RWPE2 (cell line): ENCODE measurements around the gene NRF1.
A peak's percentile ranks its signal among the peaks of the same experiment; 100 is the strongest.
"Not testable (repeated sequence)": the region's sequence is repeated elsewhere in the genome, so short reads cannot be mapped to it uniquely, and the experiment has no call there.

Source experiments
- ATAC-seq: fragments of 200-7000 bp; cut with Tn5 transposase; 3 replicates; pipeline ENCODE4 v1.9.1; 2021; ENCODE audit warnings: low read depth
- DNase-seq: peaks from one replicate; pipeline ENCODE4 v3.0.0-alpha.2; 2020; ENCODE audit warnings: low spot score
- H3K27ac ChIP-seq: fragments of 450-650 bp; 2 replicates; pipeline ENCODE4 v1.5.1; 2017; ENCODE audit warnings: mild to moderate bottlenecking; ENCODE audit not compliant: poor library complexity, severe bottlenecking
- H3K27me3 ChIP-seq: fragments of 250-450 bp; sonication (Bioruptor Pico); 2 replicates; pipeline ENCODE4 v1.5.1; 2021; ENCODE audit warnings: mild to moderate bottlenecking, moderate library complexity; ENCODE audit not compliant: insufficient read depth, poor library complexity, severe bottlenecking
- H3K36me3 ChIP-seq: fragments of 250-450 bp; sonication (Bioruptor Pico); 2 replicates; pipeline ENCODE4 v1.5.1; 2020; ENCODE audit warnings: low read depth, mild to moderate bottlenecking, moderate library complexity
- H3K4me1 ChIP-seq: fragments of 250-450 bp; sonication (Bioruptor Pico); 2 replicates; pipeline ENCODE4 v1.5.1; 2021; ENCODE audit warnings: mild to moderate bottlenecking, moderate library complexity; ENCODE audit not compliant: insufficient read depth, poor library complexity, severe bottlenecking
- H3K4me3 ChIP-seq: fragments of 250-450 bp; sonication (Bioruptor Pico); 2 replicates; pipeline ENCODE4 v1.5.1; 2021; ENCODE audit warnings: mild to moderate bottlenecking, moderate library complexity; ENCODE audit not compliant: severe bottlenecking
- H3K9me3 ChIP-seq: fragments of 250-450 bp; sonication (Bioruptor Pico); 2 replicates; pipeline ENCODE4 v1.5.1; 2021; ENCODE audit warnings: mild to moderate bottlenecking, moderate library complexity; ENCODE audit not compliant: severe bottlenecking
- TF ChIP-seq, protein P1 (sequence below): fragments of 450-650 bp; IDR thresholded peaks from one replicate; pipeline ENCODE4 v1.5.1; 2017; ENCODE audit warnings: mild to moderate bottlenecking, moderate library complexity; ENCODE audit not compliant: poor library complexity, severe bottlenecking

The NRF1 gene

DNA sequence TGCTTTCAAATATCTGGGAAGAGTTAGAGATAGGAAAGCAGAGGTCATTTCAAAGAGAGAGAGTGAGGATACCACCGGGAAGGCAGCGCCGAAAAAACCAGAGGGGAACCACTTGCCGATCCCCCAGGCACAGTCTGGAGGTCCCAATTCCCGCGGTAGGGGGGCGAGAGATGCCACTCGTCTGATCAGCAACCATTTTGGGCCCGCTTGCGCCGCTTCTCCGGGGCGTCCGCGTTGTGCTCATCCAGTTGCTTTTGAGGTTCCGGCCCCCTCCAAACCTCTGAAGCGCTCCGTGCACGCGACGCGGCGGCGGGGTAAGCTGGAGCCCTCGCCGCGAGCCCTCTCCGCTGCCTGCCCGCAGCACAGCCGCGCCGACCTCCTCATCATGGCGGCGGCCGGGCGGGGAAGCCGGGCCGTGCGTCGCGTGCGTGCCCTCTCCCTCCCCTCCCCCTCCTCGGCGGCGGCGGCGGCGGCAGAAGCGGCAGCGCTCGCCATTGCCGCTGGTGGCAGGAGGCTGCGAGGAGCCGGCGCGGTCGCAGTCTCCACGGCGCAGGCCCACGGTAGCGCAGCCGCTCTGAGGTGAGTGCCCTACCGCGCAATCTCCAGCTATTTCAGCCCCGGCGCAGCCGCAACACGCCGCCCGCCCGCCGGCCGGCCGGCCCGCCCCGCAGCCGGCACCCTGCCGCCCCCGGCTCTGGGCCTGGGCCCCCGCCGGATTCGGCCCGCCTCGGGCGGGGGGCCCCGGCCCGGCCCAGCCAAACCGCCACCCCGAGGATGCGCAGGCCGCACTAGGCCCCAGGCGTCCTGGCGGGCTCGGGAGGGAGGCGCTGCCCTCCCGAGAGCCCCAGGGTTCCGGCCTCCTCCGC is at the start of gene NRF1:
TSS of gene NRF1 (plus strand) at position 475 of the 866 bp plus-strand sequence. CDS start 45,632 bp downstream, outside the sequence.
- DNase-seq (peak; percentile 81), ATAC-seq (peak; percentile 90)
- Histone ChIP-seq H3K36me3 (peaks cover 19% of the 10 kb centered on the region), H3K4me1 (peaks cover 21% of the 10 kb centered on the region), H3K27ac (peak within 1 kb of the TSS; percentile 68), H3K27me3 (no peaks in the 10 kb centered on the region), H3K9me3 (no peaks in the 10 kb centered on the region), H3K4me3 (peak within 1 kb of the TSS; percentile 75)
- TF ChIP-seq, protein P1, sequence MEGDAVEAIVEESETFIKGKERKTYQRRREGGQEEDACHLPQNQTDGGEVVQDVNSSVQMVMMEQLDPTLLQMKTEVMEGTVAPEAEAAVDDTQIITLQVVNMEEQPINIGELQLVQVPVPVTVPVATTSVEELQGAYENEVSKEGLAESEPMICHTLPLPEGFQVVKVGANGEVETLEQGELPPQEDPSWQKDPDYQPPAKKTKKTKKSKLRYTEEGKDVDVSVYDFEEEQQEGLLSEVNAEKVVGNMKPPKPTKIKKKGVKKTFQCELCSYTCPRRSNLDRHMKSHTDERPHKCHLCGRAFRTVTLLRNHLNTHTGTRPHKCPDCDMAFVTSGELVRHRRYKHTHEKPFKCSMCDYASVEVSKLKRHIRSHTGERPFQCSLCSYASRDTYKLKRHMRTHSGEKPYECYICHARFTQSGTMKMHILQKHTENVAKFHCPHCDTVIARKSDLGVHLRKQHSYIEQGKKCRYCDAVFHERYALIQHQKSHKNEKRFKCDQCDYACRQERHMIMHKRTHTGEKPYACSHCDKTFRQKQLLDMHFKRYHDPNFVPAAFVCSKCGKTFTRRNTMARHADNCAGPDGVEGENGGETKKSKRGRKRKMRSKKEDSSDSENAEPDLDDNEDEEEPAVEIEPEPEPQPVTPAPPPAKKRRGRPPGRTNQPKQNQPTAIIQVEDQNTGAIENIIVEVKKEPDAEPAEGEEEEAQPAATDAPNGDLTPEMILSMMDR: no peak

DNA sequence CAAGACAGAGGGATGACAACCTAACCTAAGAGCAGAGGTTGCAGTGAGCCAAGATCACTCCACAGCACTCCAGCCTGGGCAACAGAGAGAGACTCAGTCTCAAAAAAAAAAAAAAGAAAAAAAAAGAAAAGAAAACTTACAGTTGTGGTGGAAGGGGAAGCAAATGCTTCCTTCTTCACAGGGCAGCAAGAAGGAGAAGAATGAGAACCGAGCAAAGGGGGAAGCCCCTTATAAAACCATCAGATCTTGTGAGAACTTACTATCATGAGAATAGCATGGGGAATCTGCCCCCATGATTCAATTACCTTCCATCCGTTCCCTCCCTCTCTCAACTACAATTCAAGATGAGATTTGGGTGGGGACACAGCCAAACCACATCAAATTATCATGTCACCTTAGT is 45.2 kb upstream of the NRF1 start:
- H3K27ac ChIP-seq, DNase-seq, H3K4me3 ChIP-seq, ATAC-seq, H3K4me1 ChIP-seq, H3K27me3 ChIP-seq, H3K9me3 ChIP-seq, H3K36me3 ChIP-seq: not testable (repeated sequence)

DNA sequence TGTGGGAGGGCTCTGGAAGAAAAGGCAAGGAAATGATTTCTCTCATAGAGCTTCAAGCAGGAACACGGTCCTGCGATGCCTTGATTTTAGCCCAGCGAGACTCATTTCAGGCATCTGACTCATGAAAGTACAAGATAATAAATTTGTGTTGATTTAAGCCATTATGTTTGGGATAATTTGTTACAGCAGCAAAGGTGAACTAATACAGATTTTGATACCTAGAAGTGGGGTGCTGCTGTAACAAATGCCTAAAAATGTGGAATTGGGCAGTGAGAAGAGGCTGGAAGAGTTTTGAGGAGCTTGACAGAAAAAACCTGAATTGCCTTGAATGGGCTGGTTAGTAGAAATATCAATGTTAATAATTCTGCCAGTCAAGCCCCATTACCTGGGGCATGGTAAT is 44.1 kb upstream of the NRF1 start:
- Histone ChIP-seq H3K27me3 (no peaks in the 10 kb centered on the region), H3K36me3 (no peaks in the 10 kb centered on the region), H3K9me3 (no peaks in the 10 kb centered on the region), H3K4me1 (no peaks in the 10 kb centered on the region), H3K4me3 (no peak overlapping the region), H3K27ac (no peak overlapping the region)
- no peak for ATAC-seq
- TF ChIP-seq, protein P1: no peak
- no peak for DNase-seq

DNA sequence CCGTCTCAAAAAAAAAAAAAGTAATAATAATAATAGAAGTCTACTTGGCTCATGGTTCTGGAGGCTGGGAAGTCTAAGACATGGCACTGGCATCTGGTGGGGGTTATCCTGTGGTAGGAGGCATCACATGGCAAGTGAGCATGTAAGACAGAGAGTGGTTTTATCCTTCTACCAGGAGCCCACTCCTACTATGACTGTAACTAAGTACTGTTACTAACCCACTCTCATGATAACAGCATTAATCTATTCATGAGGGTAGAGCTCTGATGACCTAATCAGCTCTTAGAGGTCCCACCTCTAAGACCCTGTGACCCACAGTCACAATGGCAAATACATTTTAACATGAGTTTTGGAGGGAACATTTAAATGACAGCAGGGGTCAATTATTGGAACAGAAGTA is 43.3 kb upstream of the NRF1 start:
- H3K4me1 ChIP-seq: no peaks in the 10 kb centered on the region
- no peak overlapping the region for H3K27ac ChIP-seq
- ATAC-seq: no peak
- no peaks in the 10 kb centered on the region for H3K9me3 ChIP-seq
- H3K4me3 ChIP-seq: no peak overlapping the region
- no peaks in the 10 kb centered on the region for H3K36me3 ChIP-seq
- H3K27me3 ChIP-seq: no peaks in the 10 kb centered on the region
- TF ChIP-seq, protein P1: no peak
- no peak for DNase-seq

DNA sequence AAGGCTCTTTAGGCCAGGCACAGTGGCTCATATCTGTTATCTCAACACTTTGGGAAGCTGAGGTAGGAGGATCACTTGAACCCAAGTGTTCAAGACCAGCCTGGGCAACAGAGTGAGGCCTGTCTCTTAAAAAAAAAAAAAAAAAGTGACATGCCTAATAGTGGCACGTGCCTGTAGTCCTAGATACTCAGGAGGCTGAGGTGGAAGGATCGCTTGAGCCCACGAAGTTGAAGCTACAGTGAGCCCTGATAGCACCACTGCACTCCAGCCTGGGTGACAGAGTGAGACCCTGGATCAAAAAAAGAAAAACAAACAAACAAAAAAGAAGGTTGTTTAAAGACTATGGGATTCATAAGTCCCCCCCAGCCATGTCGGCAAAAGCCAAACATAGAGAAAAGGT is 42.2 kb upstream of the NRF1 start:
- Histone ChIP-seq H3K9me3 (no peaks in the 10 kb centered on the region), H3K4me1 (no peaks in the 10 kb centered on the region), H3K27me3 (no peaks in the 10 kb centered on the region), H3K36me3 (no peaks in the 10 kb centered on the region), H3K27ac (peak overlapping the region; percentile 45), H3K4me3 (no peak overlapping the region)
- DNase-seq: no peak
- peak; percentile 28; the same call in 2 of the 3 replicates for ATAC-seq
- TF ChIP-seq, protein P1: no peak
